ENCODE measurements around the gene RNF130.

Gene RNF130

DNA sequence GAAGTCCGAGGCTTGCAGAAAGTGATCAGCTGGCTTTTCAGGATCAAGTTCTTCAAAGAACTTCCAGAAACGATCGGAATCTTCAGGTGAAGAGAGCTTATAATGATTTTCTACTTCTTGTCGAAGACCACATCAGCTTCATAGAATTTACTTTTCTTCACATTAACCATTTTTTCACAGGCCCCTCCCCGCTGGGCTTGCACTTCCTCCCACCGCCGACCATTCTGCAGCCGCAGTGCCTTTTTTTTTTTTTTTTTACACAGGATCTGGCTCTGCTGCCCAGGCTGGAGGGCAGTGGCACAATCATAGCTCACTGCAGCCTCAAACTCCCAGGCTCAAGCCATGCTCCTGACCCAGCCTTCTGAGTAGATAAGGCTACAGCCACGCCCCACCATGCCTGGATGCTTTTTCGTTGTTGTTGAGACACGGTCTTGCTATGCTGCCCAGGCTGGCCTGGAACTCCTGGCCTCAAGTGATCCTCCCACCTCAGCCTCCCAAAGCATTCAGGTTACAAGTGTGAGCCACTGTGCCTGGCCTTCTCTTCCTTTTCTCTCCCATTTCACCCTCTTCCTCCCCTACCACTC, 15.3 kb upstream of the RNF130 start:
- DNase-seq (ENCODE audit: low read depth in 1 of 2, low spot score in 1 of 2), result no peak

- no peak for DNase-seq (ENCODE audit: low read depth in 1 of 2, low spot score in 1 of 2)
Observed at GRCh38 chr5:180085837-180086236, 14.3 kb upstream of the RNF130 start.

- no peak for DNase-seq (ENCODE audit: low read depth in 1 of 2, low spot score in 1 of 2)
Observed at GRCh38 chr5:180084638-180085561, 13.3 kb upstream of the RNF130 start.

DNA sequence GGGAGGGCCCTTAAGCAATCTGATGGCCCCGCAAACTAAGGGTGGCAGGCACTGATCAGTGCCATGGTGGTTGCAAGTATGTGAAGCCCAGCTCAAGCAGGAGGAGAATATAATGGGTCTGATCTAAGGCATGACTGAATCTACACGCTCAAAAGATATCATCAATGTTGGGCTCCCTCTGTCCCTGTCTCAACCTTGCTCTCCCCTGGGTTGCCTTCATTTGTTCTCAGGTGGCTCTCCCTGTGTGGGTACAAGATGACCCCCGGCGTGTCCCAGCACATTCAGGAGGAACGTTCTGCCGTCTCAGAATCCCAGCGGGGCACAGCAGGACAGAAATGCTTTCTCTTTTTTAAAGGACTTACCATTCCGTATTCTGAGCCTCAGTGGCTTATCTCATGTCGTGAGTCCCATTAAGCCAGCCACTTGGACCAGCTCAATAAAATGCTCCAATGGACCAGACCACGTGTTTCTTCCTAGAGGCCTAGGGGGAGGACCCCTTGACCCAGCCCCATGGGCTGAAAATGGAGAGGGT, 12.0 kb upstream of the RNF130 start:
- DNase-seq (ENCODE audit: low read depth in 1 of 2, low spot score in 1 of 2), result no peak

GRCh38 chr5:180082633-180083420, 11.3 kb upstream of the RNF130 start:
- DNase-seq (ENCODE audit: low read depth in 1 of 2, low spot score in 1 of 2), result no peak

DNA sequence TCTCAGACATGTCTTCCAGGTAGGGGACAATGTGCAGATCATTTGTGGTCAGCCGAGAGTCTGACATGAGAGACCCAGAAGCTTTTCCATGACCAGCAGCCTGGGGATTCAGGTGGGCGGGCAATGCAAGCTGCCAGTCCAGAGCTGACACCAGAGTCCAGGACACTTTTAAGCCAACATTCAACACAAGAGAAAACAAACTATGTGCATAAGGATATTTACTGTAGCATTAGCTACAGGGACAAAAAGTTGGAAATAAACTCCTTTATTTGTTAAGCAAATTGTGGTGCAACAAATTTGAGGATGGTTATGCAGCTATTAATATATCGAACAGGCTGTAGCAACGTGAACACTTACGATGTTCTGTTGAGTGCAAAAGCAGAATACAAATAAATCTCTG, 9.9 kb upstream of the RNF130 start:
- no peak for DNase-seq (ENCODE audit: low read depth in 1 of 2, low spot score in 1 of 2)

- peak; percentile 12 to 30 for DNase-seq (ENCODE audit: low read depth in 1 of 2, low spot score in 1 of 2)
Observed at GRCh38 chr5:180080486-180081280, 9.1 kb upstream of the RNF130 start.

GRCh38 chr5:180079702-180080466, 8.3 kb upstream of the RNF130 start:
- no peak for DNase-seq (ENCODE audit: low read depth in 1 of 2, low spot score in 1 of 2)

DNA sequence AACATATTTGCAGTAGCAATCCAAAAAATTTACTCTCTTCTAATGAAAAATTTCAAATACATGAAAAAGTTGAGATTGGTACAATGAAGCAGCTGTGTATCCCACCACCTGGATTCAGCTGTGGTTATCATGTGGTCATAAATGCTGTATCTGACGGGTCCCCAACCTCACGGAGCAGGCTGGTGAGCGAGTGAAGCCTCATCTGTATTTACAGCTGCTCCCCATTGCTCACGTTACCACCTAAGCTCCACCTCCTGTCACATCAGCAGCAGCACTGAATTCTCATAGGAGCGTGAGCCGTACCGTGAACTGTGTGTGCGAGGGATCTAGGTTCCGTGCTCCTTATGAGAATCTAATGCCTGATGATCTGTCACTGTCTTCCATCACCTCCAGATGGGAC, 6.8 kb upstream of the RNF130 start:
- DNase-seq (ENCODE audit: low read depth in 1 of 2, low spot score in 1 of 2), result no peak

DNA sequence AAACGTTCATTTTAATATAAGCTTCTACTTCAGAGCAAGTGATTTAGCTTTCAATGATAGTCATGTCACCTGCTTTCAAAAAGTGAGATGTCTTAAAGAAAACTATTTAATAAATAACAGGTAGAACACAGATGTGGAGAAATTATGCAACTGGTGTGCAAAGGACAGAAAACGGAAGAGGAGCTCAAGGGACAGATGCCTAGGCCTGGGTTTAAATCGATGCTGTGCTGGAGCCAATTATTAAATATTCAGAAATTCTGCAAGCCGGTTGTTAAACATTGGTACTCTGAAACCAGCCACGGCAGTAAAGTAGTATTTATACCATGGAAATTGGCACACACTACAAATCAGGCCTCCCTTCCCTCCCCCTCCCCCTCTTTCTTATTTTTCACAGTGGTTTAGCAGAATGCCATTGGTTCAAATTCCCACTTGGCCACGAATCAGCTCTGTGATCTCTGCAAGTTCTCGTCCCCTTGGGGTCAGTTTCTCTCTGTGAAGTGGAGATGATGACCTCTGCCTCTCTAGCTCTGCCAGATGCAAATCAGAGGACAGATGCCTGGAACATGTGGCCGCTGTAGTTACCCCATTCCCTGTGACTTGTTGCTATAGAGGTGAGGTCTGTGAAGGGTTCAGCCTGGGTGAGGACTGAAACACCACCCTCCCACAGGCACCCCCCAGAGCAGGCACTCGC, 6.2 kb upstream of the RNF130 start:
- DNase-seq (ENCODE audit: low read depth in 1 of 2, low spot score in 1 of 2), result no peak

- DNase-seq (ENCODE audit: low read depth in 1 of 2, low spot score in 1 of 2), result no peak
Observed at GRCh38 chr5:180075703-180076102, 4.1 kb upstream of the RNF130 start.

DNA sequence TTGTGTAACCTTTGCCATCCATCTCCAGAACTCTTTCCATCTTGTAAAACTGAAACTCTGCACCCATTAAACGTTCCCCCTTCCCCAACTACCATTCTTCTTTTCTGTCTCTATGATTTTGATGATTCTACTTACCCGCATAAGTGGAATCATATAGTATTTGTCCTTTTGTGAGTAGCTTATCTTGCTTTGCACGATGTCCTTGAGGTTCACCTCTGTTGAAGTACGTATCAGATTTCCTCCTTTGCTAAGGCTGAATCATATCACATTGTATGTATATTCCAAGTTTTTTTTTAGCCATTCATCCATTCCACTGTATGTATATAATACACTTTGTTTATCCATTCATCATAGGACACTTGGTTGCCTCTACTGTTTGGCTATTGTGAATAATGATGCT, 2.9 kb upstream of the RNF130 start:
- DNase-seq (ENCODE audit: low read depth in 1 of 2, low spot score in 1 of 2), result no peak

GRCh38 chr5:180072556-180072955, 997 bp upstream of the RNF130 start:
- DNase-seq (ENCODE audit: low read depth in 1 of 2, low spot score in 1 of 2), result no peak

DNA sequence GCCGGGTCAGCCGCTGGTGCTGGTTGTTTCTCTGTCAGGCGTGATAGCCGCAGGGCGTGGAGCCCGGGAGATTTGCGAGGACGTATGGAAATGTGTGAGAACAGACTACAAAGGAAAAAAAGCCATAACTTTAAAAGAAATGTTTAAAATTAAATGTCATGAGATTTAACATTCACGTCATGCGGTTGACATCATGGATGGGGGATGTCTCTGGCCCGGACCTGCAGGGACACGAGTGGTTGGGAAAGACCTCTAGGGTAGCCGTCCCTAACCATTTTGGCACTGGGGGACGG, 643 bp upstream of the RNF130 start:
- no peak for DNase-seq (ENCODE audit: low read depth in 1 of 2, low spot score in 1 of 2)

DNA sequence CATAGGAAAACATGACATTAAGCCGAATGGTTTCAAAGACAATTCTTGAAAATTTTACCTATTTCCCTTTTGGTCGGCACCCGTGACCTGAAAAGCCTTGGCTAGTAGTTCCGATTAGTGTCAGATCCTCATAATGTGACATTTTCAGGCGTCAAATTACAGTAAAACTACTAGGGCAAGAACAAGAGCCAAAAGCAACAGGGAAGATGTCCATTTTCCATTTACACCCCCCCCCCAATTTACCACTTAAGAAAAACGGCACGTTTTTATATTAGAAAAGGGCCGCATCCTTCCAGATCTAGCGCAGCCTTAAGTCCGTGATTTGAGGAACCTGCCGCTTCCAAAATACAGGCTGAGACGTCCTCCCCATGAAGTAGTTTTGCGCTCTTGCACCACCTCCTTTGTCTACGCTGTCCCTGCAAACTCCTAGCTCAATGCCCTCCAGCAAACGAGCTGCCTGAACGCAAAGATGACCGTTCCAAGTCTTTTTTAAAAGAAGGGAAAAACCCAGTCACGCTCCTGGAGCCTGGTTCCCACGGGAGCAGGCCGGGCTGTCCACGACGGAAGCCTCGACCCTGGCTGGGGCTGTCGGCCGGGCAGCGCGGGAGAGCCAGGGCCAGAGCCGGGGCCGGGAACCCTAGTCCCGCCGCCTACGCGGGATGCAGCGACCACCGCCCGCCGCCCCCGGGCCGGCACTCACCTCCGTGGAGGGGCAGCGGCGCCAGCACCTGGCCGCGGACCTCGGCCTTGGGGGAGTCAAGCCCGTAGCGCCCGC, 616 bp downstream of the RNF130 start:
- DNase-seq (ENCODE audit: low read depth in 1 of 2, low spot score in 1 of 2), result peak in 1 of 2 donors; percentile 2

DNA sequence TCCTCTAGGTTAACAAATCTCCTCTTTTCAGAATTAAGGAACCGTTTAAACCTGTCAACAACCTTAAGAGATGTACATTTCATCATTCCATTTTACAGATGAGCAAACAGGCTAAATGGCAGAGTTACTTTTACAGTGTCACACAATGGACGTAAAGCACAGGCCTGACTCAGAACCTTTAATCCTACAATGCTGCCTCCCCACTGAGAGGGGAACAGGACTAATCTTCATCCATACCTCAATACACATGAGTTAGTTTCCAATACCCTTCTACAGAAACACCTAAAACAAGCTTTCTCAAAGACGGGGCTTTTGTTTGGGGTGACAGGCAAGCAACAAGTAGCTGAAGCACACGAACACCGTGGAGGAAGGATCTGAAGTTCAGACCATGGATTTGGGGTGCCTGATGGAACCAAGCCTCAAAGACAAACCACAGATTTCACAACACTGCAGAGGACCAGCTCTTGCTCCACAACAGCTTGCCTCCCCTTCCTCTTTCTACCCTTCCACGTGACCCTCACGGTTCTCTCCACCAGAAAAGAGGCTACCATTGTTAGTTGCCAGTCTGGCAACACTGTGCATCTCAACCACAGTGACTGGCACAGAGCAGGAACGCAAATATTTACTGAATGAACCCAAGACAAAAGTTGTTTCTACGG, 1.8 kb downstream of the RNF130 start:
- no peak for DNase-seq (ENCODE audit: low read depth in 1 of 2, low spot score in 1 of 2)

GRCh38 chr5:180068519-180069090, 3.0 kb downstream of the RNF130 start:
- no peak for DNase-seq (ENCODE audit: low read depth in 1 of 2, low spot score in 1 of 2)

DNA sequence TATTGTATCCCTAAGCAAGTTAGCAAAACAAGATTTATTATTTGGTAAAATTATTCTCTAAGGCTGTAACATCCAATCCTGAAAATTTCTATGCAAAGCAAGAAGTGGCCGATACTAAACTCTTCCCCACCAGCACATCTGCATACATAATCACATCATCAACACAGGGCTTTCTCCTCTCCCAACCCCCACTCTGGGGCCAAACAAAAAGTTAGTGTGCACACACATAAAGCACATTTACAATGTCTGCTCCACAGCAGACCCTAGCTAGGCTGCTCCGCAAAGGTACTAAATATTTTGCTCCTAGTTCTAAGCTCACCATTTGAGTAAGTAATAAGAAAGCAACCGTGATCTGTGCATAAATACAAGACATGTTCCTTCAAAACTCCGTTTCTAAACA, 3.6 kb downstream of the RNF130 start:
- DNase-seq (ENCODE audit: low read depth in 1 of 2, low spot score in 1 of 2), result no peak

Data from activated CD4-positive, alpha-beta T cell treated with anti-CD3 and anti-CD28 coated beads, Interleukin-2, amount 50 U/mL, for 24 hours (primary cell).